RWPE1 (cell line): ENCODE data around the gene SREBF1.

ENCODE experiments used
- CTCF ChIA-PET: fragments of 350-600 bp; sonication (Branson Sonifier 250); formaldehyde crosslinking; extraction: SDS; loops from one replicate; lab custom pipeline; 2021; lab: Yijun Ruan, JAX
- POLR2A ChIA-PET: fragments of 400-600 bp; formaldehyde crosslinking; extraction: SDS; loops from one replicate; lab custom pipeline; 2020; ENCODE audit warnings: antibody characterized with exemption; ENCODE audit not compliant: low non-redundant PET; lab: Yijun Ruan, JAX
- DNase-seq: peaks from one replicate; pipeline ENCODE4 v3.0.0; 2012; ENCODE audit warnings: low spot score
- H3K27ac ChIP-seq: fragments of 450-650 bp; 2 replicates; pipeline ENCODE4 v1.5.1; 2017
- CTCF ChIP-seq: fragments of 450-650 bp; conservative IDR thresholded peaks from 2 replicates; pipeline ENCODE4 v1.5.1; 2017; ENCODE audit warnings: low read depth, mild to moderate bottlenecking

The SREBF1 gene

GRCh38 chr17:17790637-17791464, 45.9 kb downstream of the SREBF1 start:
- no peak for DNase-seq
- TF ChIP-seq CTCF, result no peak
- ChIA-PET POLR2A (interaction anchor here (0.7 kb wide), 2 partner anchors 16 to 30 kb away, joined by 4 to 6 read pairs; no protein-coding TSS in a partner anchor), CTCF (interaction anchor here (0.6 kb wide), 2 partner anchors 20 to 135 kb away, joined by 3 read pairs; no protein-coding TSS in a partner anchor)
- H3K27ac ChIP-seq, result peak overlapping the region; percentile 74

GRCh38 chr17:17789828-17790636, 46.8 kb downstream of the SREBF1 start:
- ChIA-PET POLR2A (interaction anchor here (0.7 kb wide), 1 partner anchor 30 kb away, joined by 6 read pairs; no protein-coding TSS in a partner anchor), CTCF (interaction anchor here (0.6 to 0.7 kb wide), 3 partner anchors 22 to 61 kb away, joined by 3 to 4 read pairs (median 3); no protein-coding TSS in a partner anchor)
- TF ChIP-seq CTCF, result no peak
- peak overlapping the region; percentile 86 for H3K27ac ChIP-seq
- no peak for DNase-seq

- CTCF ChIA-PET, result interaction anchor here (0.6 to 0.7 kb wide), 2 partner anchors 23 to 60 kb away, joined by 3 to 4 read pairs; no protein-coding TSS in a partner anchor
- POLR2A ChIA-PET, result no interaction called here
- DNase-seq, result no peak
- H3K27ac ChIP-seq, result peak overlapping the region; percentile 86
- no peak for TF ChIP-seq CTCF
Measured at GRCh38 chr17:17789410-17789809, 47.4 kb downstream of the SREBF1 start.

- ChIA-PET CTCF (interaction anchor here (0.7 kb wide), 1 partner anchor 60 kb away, joined by 3 read pairs; no protein-coding TSS in a partner anchor), POLR2A (no interaction called here)
- H3K27ac ChIP-seq, result peak overlapping the region; percentile 86
- DNase-seq, result no peak
- no peak for TF ChIP-seq CTCF
Measured at GRCh38 chr17:17788967-17789366, 47.8 kb downstream of the SREBF1 start.

GRCh38 chr17:17787568-17787967, 49.2 kb downstream of the SREBF1 start:
- TF ChIP-seq CTCF, result no peak
- CTCF ChIA-PET, result interaction anchor here (0.6 kb wide), 1 partner anchor 17 kb away, joined by 4 read pairs; no protein-coding TSS in a partner anchor
- peak overlapping the region; percentile 86 for H3K27ac ChIP-seq
- POLR2A ChIA-PET, result no interaction called here
- no peak for DNase-seq

- POLR2A ChIA-PET, result no interaction called here
- H3K27ac ChIP-seq, result peak overlapping the region; percentile 86
- CTCF ChIA-PET, result interaction anchor here (0.6 kb wide), 2 partner anchors 38 to 81 kb away, joined by 3 read pairs; no protein-coding TSS in a partner anchor
- no peak for TF ChIP-seq CTCF
- DNase-seq, result no peak
Measured at GRCh38 chr17:17786998-17787397, 49.8 kb downstream of the SREBF1 start.
